Astrocyte (in vitro differentiated cells and primary cell): Measurements from ENCODE around the gene UGT1A1. TPM values are rescaled to one million over a fixed set of nuclear protein-coding genes. Genes with fewer than 3 reads are reported as not detected.

Experiments
- DNase-seq: peaks from one replicate; pipeline ENCODE4 v3.0.0-alpha.2; 2010; ENCODE audit warnings: low read depth
- FAIRE-seq: peaks from 2 replicates; lab custom pipeline; 2011; peaks lifted over from hg19 to GRCh38; lab: Jason Lieb, UNC
- H2AFZ ChIP-seq: 2 replicates; pipeline ENCODE4 v1.6.0; 2012; ENCODE audit warnings: low read depth, low read length, inconsistent platforms
- H3K27ac ChIP-seq: 2 replicates; pipeline ENCODE4 v1.5.1; 2011; ENCODE audit warnings: low read depth, low read length, inconsistent platforms
- H3K27me3 ChIP-seq: 2 replicates; pipeline ENCODE4 v1.6.0; 2011; ENCODE audit warnings: low read length, inconsistent platforms; ENCODE audit not compliant: insufficient read depth
- H3K36me3 ChIP-seq: 2 replicates; pipeline ENCODE4 v1.5.1; 2011; ENCODE audit warnings: low read length, inconsistent platforms; ENCODE audit not compliant: insufficient read depth
- H3K4me1 ChIP-seq: 2 replicates; pipeline ENCODE4 v1.5.1; 2011; ENCODE audit warnings: low read length, inconsistent platforms; ENCODE audit not compliant: insufficient read depth
- H3K4me2 ChIP-seq: 2 replicates; pipeline ENCODE4 v1.6.0; 2012; ENCODE audit warnings: low read length, inconsistent platforms
- H3K4me3 ChIP-seq: 2 replicates; pipeline ENCODE4 v1.5.1; 2011; ENCODE audit warnings: low read depth, mild to moderate bottlenecking, low read length, inconsistent platforms; ENCODE audit not compliant: insufficient read depth
- H3K79me2 ChIP-seq: 2 replicates; pipeline ENCODE4 v1.6.0; 2012; ENCODE audit warnings: mild to moderate bottlenecking, low read length, inconsistent platforms; ENCODE audit not compliant: insufficient read depth
- H3K9ac ChIP-seq: 2 replicates; pipeline ENCODE4 v1.6.0; 2012; ENCODE audit warnings: mild to moderate bottlenecking, low read length, inconsistent platforms
- H3K9me3 ChIP-seq: 2 replicates; pipeline ENCODE4 v1.5.1; 2012; ENCODE audit warnings: low read depth, mild to moderate bottlenecking, low read length, inconsistent platforms; ENCODE audit not compliant: insufficient read depth
- H4K20me1 ChIP-seq: 2 replicates; pipeline ENCODE4 v1.6.0; 2012; ENCODE audit warnings: low read length, inconsistent platforms; ENCODE audit not compliant: insufficient read depth
- H3K27ac Mint-ChIP-seq: one replicate; pipeline ENCODE4 v1.8.0; 2021; ENCODE audit warnings: mild to moderate bottlenecking, mixed read lengths; ENCODE audit not compliant: unreplicated experiment
- H3K27me3 Mint-ChIP-seq: one replicate; pipeline ENCODE4 v1.8.0; 2021; ENCODE audit warnings: low read depth, mixed read lengths; ENCODE audit not compliant: unreplicated experiment
- H3K36me3 Mint-ChIP-seq: one replicate; pipeline ENCODE4 v1.8.0; 2021; ENCODE audit warnings: low read depth, mixed read lengths; ENCODE audit not compliant: unreplicated experiment
- H3K4me1 Mint-ChIP-seq: one replicate; pipeline ENCODE4 v1.8.0; 2021; ENCODE audit warnings: low read depth, mixed read lengths; ENCODE audit not compliant: unreplicated experiment
- H3K4me3 Mint-ChIP-seq: one replicate; pipeline ENCODE4 v1.8.0; 2021; ENCODE audit warnings: mild to moderate bottlenecking, moderate library complexity, mixed read lengths; ENCODE audit not compliant: unreplicated experiment
- H3K9me3 Mint-ChIP-seq: one replicate; pipeline ENCODE4 v1.8.0; 2021; ENCODE audit warnings: mild to moderate bottlenecking, mixed read lengths; ENCODE audit not compliant: unreplicated experiment
- CTCF ChIP-seq: IDR thresholded peaks from 2 replicates; pipeline ENCODE4 v1.5.1; 2011; ENCODE audit warnings: low read depth, mild to moderate bottlenecking, inconsistent platforms, low read length, moderate library complexity; ENCODE audit not compliant: insufficient read depth
- EZH2 ChIP-seq: IDR thresholded peaks from 2 replicates; pipeline ENCODE4 v1.6.1; 2012; ENCODE audit warnings: mild to moderate bottlenecking, low read length, inconsistent platforms; ENCODE audit not compliant: insufficient read depth
- total RNA-seq: library from RNA; stranded (reverse); gene quantifications from 2 replicates; pipeline ENCODE4 v1.2.1, GENCODE V29; 2021

Gene UGT1A1
- total RNA-seq, 1 donor from 2014 or later: not detected

GRCh38 chr2:233818639-233819621 is 58.9 kb downstream of the UGT1A1 start:
- Mint-ChIP-seq H3K36me3 (no peaks in the 10 kb centered on the region), H3K27ac (no peak overlapping the region), H3K9me3 (no peaks in the 10 kb centered on the region), H3K4me1 (no peaks in the 10 kb centered on the region), H3K27me3 (peaks cover 23% of the 10 kb centered on the region), H3K4me3 (no peak overlapping the region)
- Histone ChIP-seq H3K4me2 (no peak overlapping the region), H3K79me2 (no peaks in the 10 kb centered on the region), H4K20me1 (no peaks in the 10 kb centered on the region), H3K36me3 (no peaks in the 10 kb centered on the region), H3K9ac (no peak overlapping the region), H2AFZ (no peak overlapping the region), H3K4me3 (no peak overlapping the region), H3K27ac (no peak overlapping the region), H3K9me3 (no peaks in the 10 kb centered on the region), H3K27me3 (no peaks in the 10 kb centered on the region), H3K4me1 (no peaks in the 10 kb centered on the region)
- no peak for FAIRE-seq
- DNase-seq: no peak
- TF ChIP-seq CTCF: no peak
- no peak for TF ChIP-seq EZH2

GRCh38 chr2:233819884-233820773 is 60.1 kb downstream of the UGT1A1 start:
- H2AFZ ChIP-seq: no peak overlapping the region
- H3K27ac ChIP-seq: no peak overlapping the region
- TF ChIP-seq CTCF (no peak), EZH2 (no peak)
- H3K79me2 ChIP-seq: no peaks in the 10 kb centered on the region
- H3K36me3 ChIP-seq: no peaks in the 10 kb centered on the region
- no peak overlapping the region for H3K4me2 ChIP-seq
- peaks cover 22% of the 10 kb centered on the region for H3K27me3 Mint-ChIP-seq
- no peaks in the 10 kb centered on the region for H3K4me1 Mint-ChIP-seq
- H3K4me3 ChIP-seq: no peak overlapping the region
- H3K9me3 Mint-ChIP-seq: no peaks in the 10 kb centered on the region
- no peak overlapping the region for H3K4me3 Mint-ChIP-seq
- no peaks in the 10 kb centered on the region for H3K4me1 ChIP-seq
- H3K27me3 ChIP-seq: no peaks in the 10 kb centered on the region
- FAIRE-seq (no peak), DNase-seq (no peak)
- H3K27ac Mint-ChIP-seq: no peak overlapping the region
- H3K36me3 Mint-ChIP-seq: no peaks in the 10 kb centered on the region
- H4K20me1 ChIP-seq: no peaks in the 10 kb centered on the region
- no peak overlapping the region for H3K9ac ChIP-seq
- H3K9me3 ChIP-seq: no peaks in the 10 kb centered on the region
